HepG2 (cell line): ENCODE data around the gene CHAF1A. TPM values are rescaled to one million over a fixed set of nuclear protein-coding genes. Genes with fewer than 3 reads are reported as not detected.

Experiments
- CBFB ChIP-seq: sonication (generic); formaldehyde crosslinking; IDR thresholded peaks from 2 replicates; pipeline ENCODE4 v1.4.0; 2020; ENCODE audit warnings: missing genetic modification reagents
- NFATC3 ChIP-seq: sonication (generic); formaldehyde crosslinking; IDR thresholded peaks from 2 replicates; pipeline ENCODE4 v1.5.1; 2020; ENCODE audit warnings: mild to moderate bottlenecking, missing genetic modification reagents
- NR2C2 ChIP-seq: sonication (generic); formaldehyde crosslinking; IDR thresholded peaks from 2 replicates; pipeline ENCODE4 v1.4.0; 2020; ENCODE audit warnings: missing genetic modification reagents, mild to moderate bottlenecking, moderate library complexity, borderline replicate concordance
- RFXANK ChIP-seq: IDR thresholded peaks from 2 replicates; pipeline ENCODE4 v1.6.1; 2016
- SETDB1 ChIP-seq: sonication (generic); formaldehyde crosslinking; IDR thresholded peaks from 2 replicates; pipeline ENCODE4 v1.5.1; 2020; ENCODE audit warnings: missing genetic modification reagents, mild to moderate bottlenecking, borderline replicate concordance
- SIN3A ChIP-seq: IDR thresholded peaks from 2 replicates; pipeline ENCODE4 v1.6.1; 2011; ENCODE audit warnings: low read depth, mild to moderate bottlenecking, control low read depth, low read length, borderline replicate concordance
- SPEN ChIP-seq: sonication (generic); formaldehyde crosslinking; IDR thresholded peaks from 2 replicates; pipeline ENCODE4 v1.5.1; 2020; ENCODE audit warnings: low read depth, mild to moderate bottlenecking, missing genetic modification reagents
- TEAD3 ChIP-seq: optimal IDR thresholded peaks from 2 replicates; pipeline ENCODE3; 2016; ENCODE audit warnings: borderline replicate concordance
- ZBTB42 ChIP-seq: sonication (generic); formaldehyde crosslinking; IDR thresholded peaks from 2 replicates; pipeline ENCODE4 v1.5.0; 2020; ENCODE audit warnings: mild to moderate bottlenecking, missing genetic modification reagents
- ZNF17 ChIP-seq: sonication (generic); formaldehyde crosslinking; IDR thresholded peaks from 2 replicates; pipeline ENCODE4 v1.5.0; 2020; ENCODE audit warnings: mild to moderate bottlenecking, missing genetic modification reagents
- ZNF343 ChIP-seq: sonication (generic); formaldehyde crosslinking; IDR thresholded peaks from 2 replicates; pipeline ENCODE4 v1.4.0; 2020; ENCODE audit warnings: mild to moderate bottlenecking, missing genetic modification reagents
- ZNF709 ChIP-seq: sonication (generic); formaldehyde crosslinking; IDR thresholded peaks from 2 replicates; pipeline ENCODE4 v1.5.0; 2020; ENCODE audit warnings: mild to moderate bottlenecking, missing genetic modification reagents
- polyA plus RNA-seq, 8 experiments: library from polyadenylated mRNA; depleted of rRNA in 3 of 8; stranded (reverse) in 7 of 8; unstranded in 1 of 8; fragments of >200 nt; fragmentation: Illumina TruSeq in 4 of 8; extraction: Trizol in 4 of 8; gene quantifications; 2 replicates each; pipeline versions ENCODE4 v1.2.1 to v1.2.3, GENCODE V29; 2011 to 2016; ENCODE audit warnings: low read depth in 4 of 8, missing spikeins in 1 of 8, mixed read lengths in 1 of 8; ENCODE audit not compliant: insufficient read depth in 1 of 8
- total RNA-seq, 5 experiments: library from RNA; depleted of rRNA; stranded (reverse); fragments of >200 nt; fragmentation: Illumina TruSeq; extraction: Trizol; gene quantifications; 2 replicates each; pipeline ENCODE4 v1.2.3, GENCODE V29; 2016; ENCODE audit warnings: low read depth in 1 of 5
- TF ChIP-seq, protein P1 (sequence below): sonication (generic); formaldehyde crosslinking; IDR thresholded peaks from 2 replicates; pipeline ENCODE4 v1.4.0; 2020; ENCODE audit warnings: missing genetic modification reagents
- TF ChIP-seq, protein P2 (sequence below): sonication (generic); formaldehyde crosslinking; IDR thresholded peaks from 2 replicates; pipeline ENCODE4 v1.5.0; 2020; ENCODE audit warnings: mild to moderate bottlenecking, missing genetic modification reagents
- TF ChIP-seq, protein P3 (sequence below): sonication (generic); formaldehyde crosslinking; IDR thresholded peaks from 2 replicates; pipeline ENCODE4 v1.4.0; 2020; ENCODE audit warnings: missing genetic modification reagents
- TF ChIP-seq, protein P4 (sequence below): fragments of 450-650 bp; IDR thresholded peaks from 2 replicates; pipeline ENCODE4 v1.6.1; 2017; ENCODE audit warnings: mild to moderate bottlenecking

The CHAF1A gene
- total and polyA plus RNA-seq, 2 of the 13 experiments (the other 11 are each of a cell fraction or from before 2014, with no cell fraction given), result 11.0 to 34.8 TPM

DNA sequence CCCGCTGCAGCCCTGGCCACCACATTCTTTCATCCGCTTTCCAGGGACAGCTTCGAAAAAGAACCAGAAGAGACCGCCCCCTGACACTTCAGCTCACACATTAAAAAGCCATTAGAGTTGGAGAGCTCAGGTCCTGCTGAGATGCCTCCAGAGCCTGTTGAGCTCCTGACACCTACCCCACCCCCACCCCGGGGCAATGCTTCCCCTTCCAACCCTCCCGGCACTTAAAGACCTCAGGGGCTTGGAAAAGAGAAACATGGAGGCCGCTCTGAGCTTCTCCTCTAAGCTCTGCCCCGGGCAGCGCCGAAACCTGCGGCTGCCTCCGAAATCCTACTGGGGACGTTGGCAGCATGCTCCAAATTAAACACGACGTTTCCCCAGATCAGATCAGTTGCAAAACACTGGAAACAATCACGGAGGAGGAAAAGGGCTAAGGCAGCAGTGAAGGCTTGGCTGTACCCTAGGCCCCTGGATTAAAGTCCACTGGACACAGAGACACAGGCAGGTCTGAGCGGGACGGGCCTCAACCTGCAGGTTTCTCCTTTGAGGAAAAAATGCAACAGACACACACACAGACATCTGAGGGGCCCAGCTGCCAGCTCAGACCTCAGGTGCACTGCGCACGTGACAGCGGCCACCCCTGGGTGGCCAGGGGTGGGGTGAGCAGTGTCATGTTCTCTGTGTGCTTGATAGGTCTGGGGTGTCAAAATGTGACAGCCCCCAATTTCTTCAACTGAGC is 11.7 kb upstream of the CHAF1A start (continued):
- TF ChIP-seq, protein P1, sequence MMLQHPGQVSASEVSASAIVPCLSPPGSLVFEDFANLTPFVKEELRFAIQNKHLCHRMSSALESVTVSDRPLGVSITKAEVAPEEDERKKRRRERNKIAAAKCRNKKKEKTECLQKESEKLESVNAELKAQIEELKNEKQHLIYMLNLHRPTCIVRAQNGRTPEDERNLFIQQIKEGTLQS, result 0 out of 2 replicates have a peak, but pooled peaks have one; percentile 26
- 0 out of 2 replicates have a peak, but pooled peaks have one; percentile 56 for TF ChIP-seq CBFB (CRISPR knock-in tag)
- no peak for TF ChIP-seq ZNF709
- peak; percentile 86 for TF ChIP-seq SPEN (CRISPR knock-in tag)
- TF ChIP-seq NR2C2 (CRISPR knock-in tag), result peak; percentile 57
- TF ChIP-seq, protein P2, sequence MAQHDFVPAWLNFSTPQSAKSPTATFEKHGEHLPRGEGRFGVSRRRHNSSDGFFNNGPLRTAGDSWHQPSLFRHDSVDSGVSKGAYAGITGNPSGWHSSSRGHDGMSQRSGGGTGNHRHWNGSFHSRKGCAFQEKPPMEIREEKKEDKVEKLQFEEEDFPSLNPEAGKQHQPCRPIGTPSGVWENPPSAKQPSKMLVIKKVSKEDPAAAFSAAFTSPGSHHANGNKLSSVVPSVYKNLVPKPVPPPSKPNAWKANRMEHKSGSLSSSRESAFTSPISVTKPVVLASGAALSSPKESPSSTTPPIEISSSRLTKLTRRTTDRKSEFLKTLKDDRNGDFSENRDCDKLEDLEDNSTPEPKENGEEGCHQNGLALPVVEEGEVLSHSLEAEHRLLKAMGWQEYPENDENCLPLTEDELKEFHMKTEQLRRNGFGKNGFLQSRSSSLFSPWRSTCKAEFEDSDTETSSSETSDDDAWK (CRISPR knock-in tag), result no peak
- no peak for TF ChIP-seq ZBTB42 (CRISPR knock-in tag)
- TF ChIP-seq SETDB1 (CRISPR knock-in tag), result no peak
- no peak for TF ChIP-seq RFXANK (CRISPR knock-in tag)
- 0 out of 2 replicates have a peak, but pooled peaks have one; percentile 27 for TF ChIP-seq ZNF343 (CRISPR knock-in tag)
- no peak for TF ChIP-seq ZNF17 (CRISPR knock-in tag)
- TF ChIP-seq, protein P3, sequence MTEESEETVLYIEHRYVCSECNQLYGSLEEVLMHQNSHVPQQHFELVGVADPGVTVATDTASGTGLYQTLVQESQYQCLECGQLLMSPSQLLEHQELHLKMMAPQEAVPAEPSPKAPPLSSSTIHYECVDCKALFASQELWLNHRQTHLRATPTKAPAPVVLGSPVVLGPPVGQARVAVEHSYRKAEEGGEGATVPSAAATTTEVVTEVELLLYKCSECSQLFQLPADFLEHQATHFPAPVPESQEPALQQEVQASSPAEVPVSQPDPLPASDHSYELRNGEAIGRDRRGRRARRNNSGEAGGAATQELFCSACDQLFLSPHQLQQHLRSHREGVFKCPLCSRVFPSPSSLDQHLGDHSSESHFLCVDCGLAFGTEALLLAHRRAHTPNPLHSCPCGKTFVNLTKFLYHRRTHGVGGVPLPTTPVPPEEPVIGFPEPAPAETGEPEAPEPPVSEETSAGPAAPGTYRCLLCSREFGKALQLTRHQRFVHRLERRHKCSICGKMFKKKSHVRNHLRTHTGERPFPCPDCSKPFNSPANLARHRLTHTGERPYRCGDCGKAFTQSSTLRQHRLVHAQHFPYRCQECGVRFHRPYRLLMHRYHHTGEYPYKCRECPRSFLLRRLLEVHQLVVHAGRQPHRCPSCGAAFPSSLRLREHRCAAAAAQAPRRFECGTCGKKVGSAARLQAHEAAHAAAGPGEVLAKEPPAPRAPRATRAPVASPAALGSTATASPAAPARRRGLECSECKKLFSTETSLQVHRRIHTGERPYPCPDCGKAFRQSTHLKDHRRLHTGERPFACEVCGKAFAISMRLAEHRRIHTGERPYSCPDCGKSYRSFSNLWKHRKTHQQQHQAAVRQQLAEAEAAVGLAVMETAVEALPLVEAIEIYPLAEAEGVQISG (CRISPR knock-in tag), result peak; percentile 89
- peak; percentile 84 for TF ChIP-seq TEAD3 (CRISPR knock-in tag)
- peak; percentile 83; the same call in 1 of the 2 replicates for TF ChIP-seq SIN3A
- TF ChIP-seq, protein P4, sequence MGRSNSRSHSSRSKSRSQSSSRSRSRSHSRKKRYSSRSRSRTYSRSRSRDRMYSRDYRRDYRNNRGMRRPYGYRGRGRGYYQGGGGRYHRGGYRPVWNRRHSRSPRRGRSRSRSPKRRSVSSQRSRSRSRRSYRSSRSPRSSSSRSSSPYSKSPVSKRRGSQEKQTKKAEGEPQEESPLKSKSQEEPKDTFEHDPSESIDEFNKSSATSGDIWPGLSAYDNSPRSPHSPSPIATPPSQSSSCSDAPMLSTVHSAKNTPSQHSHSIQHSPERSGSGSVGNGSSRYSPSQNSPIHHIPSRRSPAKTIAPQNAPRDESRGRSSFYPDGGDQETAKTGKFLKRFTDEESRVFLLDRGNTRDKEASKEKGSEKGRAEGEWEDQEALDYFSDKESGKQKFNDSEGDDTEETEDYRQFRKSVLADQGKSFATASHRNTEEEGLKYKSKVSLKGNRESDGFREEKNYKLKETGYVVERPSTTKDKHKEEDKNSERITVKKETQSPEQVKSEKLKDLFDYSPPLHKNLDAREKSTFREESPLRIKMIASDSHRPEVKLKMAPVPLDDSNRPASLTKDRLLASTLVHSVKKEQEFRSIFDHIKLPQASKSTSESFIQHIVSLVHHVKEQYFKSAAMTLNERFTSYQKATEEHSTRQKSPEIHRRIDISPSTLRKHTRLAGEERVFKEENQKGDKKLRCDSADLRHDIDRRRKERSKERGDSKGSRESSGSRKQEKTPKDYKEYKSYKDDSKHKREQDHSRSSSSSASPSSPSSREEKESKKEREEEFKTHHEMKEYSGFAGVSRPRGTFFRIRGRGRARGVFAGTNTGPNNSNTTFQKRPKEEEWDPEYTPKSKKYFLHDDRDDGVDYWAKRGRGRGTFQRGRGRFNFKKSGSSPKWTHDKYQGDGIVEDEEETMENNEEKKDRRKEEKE, result no peak
- TF ChIP-seq NFATC3 (CRISPR knock-in tag), result no peak
